SHP77 (cell line): Measurements from ENCODE around the gene TRIM54.
"Not testable (repeated sequence)": the region's sequence is repeated elsewhere in the genome, so short reads cannot be mapped to it uniquely, and the experiment has no call there.

Experiments used
- DNase-seq, 2 experiments: peaks; one replicate each; lab custom pipeline; 2025; lab: John Stamatoyannopoulos, UW

The TRIM54 gene

GRCh38 chr2:27258051-27258450 is 24.2 kb upstream of the TRIM54 start:
- DNase-seq, result no peak

GRCh38 chr2:27261241-27261925 is 20.8 kb upstream of the TRIM54 start:
- no peak for DNase-seq

DNA sequence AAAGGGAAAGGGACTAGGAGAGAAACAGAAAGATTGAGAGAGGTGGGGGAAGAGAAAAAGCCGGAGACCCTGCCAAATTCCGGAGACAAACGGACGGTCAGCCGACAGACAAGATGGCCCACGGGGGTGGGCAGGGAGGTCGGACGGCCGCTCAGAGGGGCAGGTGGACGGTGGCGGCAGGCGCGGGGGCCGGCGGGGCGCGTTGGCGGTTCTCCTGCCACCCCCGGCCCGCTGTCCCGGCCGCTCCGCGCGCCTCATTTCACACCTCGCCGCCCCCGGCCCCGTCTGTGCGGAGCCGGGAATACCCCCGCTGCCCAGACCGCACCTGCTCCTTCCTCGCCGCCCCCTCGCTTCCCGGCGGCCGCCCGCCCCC is 20.3 kb upstream of the TRIM54 start:
- DNase-seq, result no peak

DNA sequence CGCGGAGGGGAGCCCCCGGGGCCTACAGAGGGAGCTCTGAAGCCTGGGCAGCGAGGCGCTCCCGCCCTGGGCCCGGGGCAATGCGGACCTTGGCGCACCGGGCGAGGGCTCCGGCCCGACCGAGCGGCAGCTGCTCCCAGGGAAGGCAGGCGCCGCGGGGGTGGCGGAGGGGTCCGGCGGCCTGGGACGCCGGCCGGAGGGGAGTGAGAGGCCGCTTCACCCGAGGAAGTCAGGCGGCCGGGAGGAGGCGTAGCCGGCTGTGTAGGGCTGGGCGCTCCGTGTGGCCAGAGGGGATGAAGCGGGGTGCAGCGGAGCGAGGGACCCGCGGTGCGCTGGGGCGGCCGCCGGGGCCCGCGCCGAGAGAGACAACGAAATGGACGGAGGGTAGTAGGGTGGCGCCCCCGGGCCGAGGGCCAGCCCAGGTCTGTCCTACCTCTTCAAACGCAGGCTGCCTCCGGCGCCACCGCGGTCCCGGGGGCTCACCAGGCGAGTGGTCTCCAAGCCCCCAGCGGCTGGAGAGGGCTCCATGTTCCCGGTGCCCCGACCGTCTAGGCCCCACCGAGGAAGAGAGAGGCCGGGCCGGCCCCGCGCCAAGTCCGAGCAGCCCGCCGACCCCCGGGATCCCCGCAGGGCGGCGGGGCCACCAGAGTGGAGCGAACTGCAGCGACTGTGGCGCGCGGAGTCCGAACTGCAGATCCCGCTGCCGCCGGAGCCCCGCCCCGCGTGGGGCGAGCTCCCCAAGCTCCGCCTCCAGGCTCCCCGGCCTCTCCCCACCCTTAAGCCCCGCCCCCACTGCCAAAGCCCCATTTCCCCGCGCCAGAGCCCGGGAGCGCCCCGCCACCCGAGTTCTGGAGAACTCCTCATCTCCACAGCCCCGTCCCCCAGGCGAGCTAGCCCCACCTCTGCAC is 19.6 kb upstream of the TRIM54 start, which contains the start of gene SLC30A3:
Gene SLC30A3 (minus strand): TSS at position 669 of the 908 bp plus-strand sequence. CDS start 141 bp downstream, at position 528.
- no peak for DNase-seq

- no peak for DNase-seq
Measured at GRCh38 chr2:27263287-27264252, 18.7 kb upstream of the TRIM54 start.

GRCh38 chr2:27264253-27264752 is 17.9 kb upstream of the TRIM54 start:
- DNase-seq, result no peak

DNA sequence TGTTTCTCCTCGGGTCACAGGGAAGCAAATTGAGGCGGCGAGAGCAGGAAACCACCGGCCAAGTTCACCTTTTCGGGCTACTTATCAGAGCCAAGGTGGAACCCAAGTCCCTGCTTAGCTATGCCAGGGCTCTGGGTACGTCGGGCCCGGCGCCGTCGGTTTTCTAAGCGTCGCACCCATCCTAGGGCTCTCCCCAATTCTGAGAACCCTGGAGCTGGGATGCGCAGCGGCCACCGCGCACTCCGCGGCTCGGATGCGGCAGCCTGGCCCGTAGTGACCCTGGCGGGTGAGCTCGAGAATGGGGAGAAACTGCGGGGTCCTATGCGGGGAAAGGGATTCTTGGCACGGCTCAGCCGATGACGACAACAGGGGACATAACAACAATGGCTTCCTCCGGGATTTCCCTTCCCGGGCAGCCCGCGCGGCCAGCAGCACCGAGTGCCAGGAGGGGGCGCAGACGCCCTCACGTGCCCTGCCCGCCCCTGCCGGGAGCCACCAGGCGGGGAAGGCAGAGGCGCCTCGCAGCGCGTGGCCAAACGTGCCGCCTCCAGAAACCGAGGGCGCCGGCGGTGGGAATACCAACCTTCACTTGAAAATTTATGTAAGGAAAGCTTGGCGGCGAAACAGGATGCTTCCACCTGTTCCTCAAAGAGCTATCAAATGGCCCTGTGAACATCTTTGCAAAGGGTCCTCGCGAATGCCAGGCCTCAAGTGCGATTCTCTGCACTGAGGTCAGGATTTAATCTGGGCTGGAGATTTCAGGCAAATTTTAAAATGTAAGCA is 17.3 kb upstream of the TRIM54 start:
- DNase-seq, result peak; percentile 71 to 85

GRCh38 chr2:27265536-27265870 is 16.7 kb upstream of the TRIM54 start:
- no peak for DNase-seq

DNA sequence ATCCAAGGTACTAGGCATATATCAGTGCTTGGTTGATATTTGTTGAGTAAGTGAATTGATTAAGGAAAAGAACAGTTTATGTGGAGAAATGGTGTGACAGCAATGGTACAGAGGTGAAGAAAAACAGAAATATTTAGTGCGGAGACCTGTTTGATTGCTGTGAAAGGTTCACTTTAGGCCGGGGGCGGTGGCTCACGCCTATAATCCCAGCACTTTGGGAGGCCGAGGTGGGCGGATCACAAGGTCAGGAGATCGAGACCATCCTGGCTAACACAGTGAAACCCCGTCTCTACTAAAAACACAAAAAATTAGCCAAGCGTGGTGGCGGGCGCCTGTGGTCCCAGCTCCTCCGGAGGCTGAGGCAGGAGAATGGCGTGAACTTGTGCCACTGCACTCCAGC is 13.9 kb upstream of the TRIM54 start:
- not testable (repeated sequence) for DNase-seq

- DNase-seq, result no peak
Measured at GRCh38 chr2:27270131-27270530, 12.1 kb upstream of the TRIM54 start.

GRCh38 chr2:27270670-27271069 is 11.6 kb upstream of the TRIM54 start:
- no peak for DNase-seq

GRCh38 chr2:27271631-27272340 is 10.4 kb upstream of the TRIM54 start:
- no peak for DNase-seq

- not testable (repeated sequence) for DNase-seq
Measured at GRCh38 chr2:27272537-27273522, 9.4 kb upstream of the TRIM54 start.

- DNase-seq, result no peak
Measured at GRCh38 chr2:27275211-27276150, 6.7 kb upstream of the TRIM54 start, which contains the start of gene DNAJC5G. Gene DNAJC5G (plus strand): TSS chr2:27275433. CDS start chr2:27276729, 1,296 bp downstream.

DNA sequence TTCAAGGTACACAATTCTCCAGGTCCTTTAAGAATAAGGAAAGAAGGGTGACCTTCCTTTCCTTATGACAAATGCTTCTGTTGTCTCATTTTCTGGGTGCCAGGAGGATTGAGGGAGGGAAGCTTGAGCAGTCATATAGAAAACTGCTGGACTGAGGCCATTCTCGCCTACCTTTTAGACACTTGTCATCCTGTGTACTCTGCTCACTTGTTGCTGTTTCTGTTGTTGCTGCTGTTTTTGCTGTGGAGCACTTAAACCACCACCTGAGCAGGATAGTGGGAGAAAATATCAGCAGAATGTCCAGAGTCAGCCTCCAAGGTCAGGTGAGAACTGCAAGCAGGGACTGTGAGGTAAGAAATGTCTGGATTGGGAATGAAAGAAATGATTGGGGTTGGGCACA is 4.2 kb upstream of the TRIM54 start:
- no peak for DNase-seq

DNA sequence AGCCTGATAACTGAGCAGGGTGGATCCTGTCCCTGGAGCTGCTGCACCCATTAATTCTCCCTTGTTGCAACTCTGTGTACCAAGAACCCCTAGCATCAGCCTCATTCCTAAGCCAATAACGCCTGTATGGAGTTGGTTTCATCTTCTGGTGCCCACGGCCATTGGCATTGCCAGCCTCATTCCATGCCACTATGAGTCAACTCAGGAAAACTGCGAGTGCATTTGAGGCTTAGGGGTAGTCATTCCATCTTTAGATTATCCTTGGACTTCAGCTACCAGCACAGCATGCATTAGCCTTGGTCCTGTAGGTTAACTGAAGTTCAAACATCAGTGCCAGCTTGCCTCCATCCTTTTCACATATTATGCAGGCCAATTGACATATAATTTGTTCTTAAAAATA is 1.4 kb upstream of the TRIM54 start:
- DNase-seq, result no peak

DNA sequence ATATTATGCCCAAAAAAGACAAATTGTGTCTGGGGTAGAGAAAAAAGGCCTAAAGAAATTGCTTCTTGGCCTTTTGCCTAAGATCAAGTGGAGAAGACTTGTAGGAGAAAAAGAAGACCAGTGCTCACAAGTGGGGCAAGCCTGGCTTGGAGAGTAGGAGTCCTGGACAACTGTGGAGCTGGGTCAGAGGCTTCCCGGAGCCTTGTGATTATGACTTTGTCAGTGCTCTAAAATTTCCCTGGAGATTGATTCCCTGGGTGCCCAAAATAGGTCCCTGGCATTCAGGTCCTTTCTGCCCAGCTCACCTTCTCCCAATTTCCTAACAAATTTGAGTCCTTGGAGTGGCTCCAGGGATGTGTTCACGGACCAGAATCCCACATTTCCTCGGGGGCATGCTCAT is 787 bp upstream of the TRIM54 start:
- no peak for DNase-seq

GRCh38 chr2:27282892-27283291 is 663 bp downstream of the TRIM54 start:
- DNase-seq, result peak; percentile 77 to 83
